Caco-2 (cell line): ENCODE data around the gene PRC1. TPM values are rescaled to one million over a fixed set of nuclear protein-coding genes. Genes with fewer than 3 reads are reported as not detected.
"Not testable (repeated sequence)": the region's sequence is repeated elsewhere in the genome, so short reads cannot be mapped to it uniquely, and the experiment has no call there.

Experiments
- BruUV-seq: library from RNA; stranded (reverse); fragments of 400-500 nt; replicated peaks from 2 replicates; lab custom pipeline; 2021; lab: Mats Ljungman, UMichigan
- CTCF ChIA-PET: fragments of 300-600 bp; sonication (Branson Sonifier 250); formaldehyde crosslinking; loops from one replicate; lab custom pipeline; 2022; ENCODE audit warnings: antibody characterized with exemption; lab: Charles Lee
- POLR2A ChIA-PET: fragments of 300-600 bp; sonication (Branson Sonifier 250); formaldehyde crosslinking; loops from one replicate; lab custom pipeline; 2022; ENCODE audit warnings: antibody characterized with exemption; lab: Charles Lee
- DNase-seq, 2 experiments: peaks; one replicate each; pipeline versions ENCODE4 v3.0.0 to v3.0.0-alpha.2; 2020 to 2022
- H3K27me3 ChIP-seq: replicated peaks from 2 replicates; pipeline ENCODE4 v1.6.0; 2011; ENCODE audit warnings: low read length; ENCODE audit not compliant: control insufficient read depth, insufficient read depth
- H3K36me3 ChIP-seq: 2 replicates; pipeline ENCODE4 v1.5.1; 2011; ENCODE audit warnings: low read length; ENCODE audit not compliant: control insufficient read depth, insufficient read depth
- H3K4me1 ChIP-seq: fragments of 250-450 bp; sonication (Bioruptor Pico); 2 replicates; pipeline ENCODE4 v1.5.1; 2020; ENCODE audit warnings: mild to moderate bottlenecking
- H3K4me3 ChIP-seq: 2 replicates; pipeline ENCODE4 v1.5.1; 2011; ENCODE audit warnings: low read depth, mild to moderate bottlenecking, control low read depth, low read length
- H3K9me3 ChIP-seq: fragments of 250-450 bp; sonication (Bioruptor Pico); 2 replicates; pipeline ENCODE4 v1.5.1; 2020; ENCODE audit warnings: mild to moderate bottlenecking, moderate library complexity
- H3K27ac Mint-ChIP-seq: one replicate; pipeline ENCODE4 v1.8.0; 2022; ENCODE audit warnings: mixed read lengths; ENCODE audit not compliant: unreplicated experiment
- H3K27me3 Mint-ChIP-seq: one replicate; pipeline ENCODE4 v1.8.0; 2022; ENCODE audit warnings: mixed read lengths; ENCODE audit not compliant: insufficient read depth, unreplicated experiment
- H3K36me3 Mint-ChIP-seq: one replicate; pipeline ENCODE4 v1.8.0; 2022; ENCODE audit warnings: mild to moderate bottlenecking, mixed read lengths; ENCODE audit not compliant: insufficient read depth, unreplicated experiment
- H3K4me1 Mint-ChIP-seq: one replicate; pipeline ENCODE4 v1.8.0; 2022; ENCODE audit warnings: low read depth, mixed read lengths; ENCODE audit not compliant: unreplicated experiment
- H3K4me3 Mint-ChIP-seq: one replicate; pipeline ENCODE4 v1.8.0; 2022; ENCODE audit warnings: mild to moderate bottlenecking, moderate library complexity, mixed read lengths; ENCODE audit not compliant: unreplicated experiment
- H3K9me3 Mint-ChIP-seq: one replicate; pipeline ENCODE4 v1.8.0; 2022; ENCODE audit warnings: mixed read lengths; ENCODE audit not compliant: unreplicated experiment
- CTCF ChIP-seq, 2 experiments: fragments of 200-600 bp in 1 of 2; IDR thresholded peaks; 1 replicate in 1 of 2; 2 replicates in 1 of 2; pipeline versions ENCODE4 v1.5.1 to v1.8.0; 2011 to 2022; ENCODE audit warnings: antibody characterized with exemption in 1 of 2, control low read depth in 1 of 2, inconsistent platforms in 1 of 2, low read depth in 1 of 2, low read length in 1 of 2, mild to moderate bottlenecking in 1 of 2, moderate library complexity in 1 of 2; ENCODE audit not compliant: insufficient read depth in 1 of 2, severe bottlenecking in 1 of 2, unreplicated experiment in 1 of 2
- intact Hi-C: fragments of 100-400 bp; cut with micrococcal nuclease; formaldehyde crosslinking; loops from one replicate; pipeline ENCODE4 v1.10.0; 2022; ENCODE audit not compliant: unreplicated experiment
- total RNA-seq: library from RNA; stranded (reverse); gene quantifications from 2 replicates; pipeline ENCODE4 v1.2.3, GENCODE V29; 2022

PRC1 gene
- total RNA-seq, 1 experiment from 2014 or later = 145 TPM

DNA sequence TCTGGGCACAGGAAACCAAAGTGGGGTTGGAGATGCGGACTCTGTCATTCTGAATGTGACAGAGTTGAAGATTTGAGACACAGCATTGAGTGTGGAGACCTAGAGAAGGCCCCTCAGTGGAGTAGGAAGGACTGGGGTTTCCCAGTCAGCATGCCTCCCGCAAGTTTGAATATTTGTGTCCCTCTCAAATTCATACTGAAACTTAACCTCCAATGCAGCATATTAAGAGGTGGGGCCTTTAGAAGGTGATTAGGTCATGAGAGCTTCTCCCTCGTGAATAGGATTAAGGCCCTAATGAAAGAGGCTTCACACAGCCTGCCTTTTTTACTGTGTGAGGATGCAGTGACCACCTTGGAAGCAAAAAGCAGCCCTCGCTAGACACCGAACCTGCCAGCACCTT, 70.0 kb downstream of the PRC1 start:
- H3K27me3 ChIP-seq = no peaks in the 10 kb centered on the region
- no TSS peak for BruUV-seq
- no peak overlapping the region for H3K4me3 ChIP-seq
- no peaks in the 10 kb centered on the region for H3K27me3 Mint-ChIP-seq
- intact Hi-C loops = no loop called here
- peaks cover 9% of the 10 kb centered on the region for H3K36me3 Mint-ChIP-seq
- H3K9me3 Mint-ChIP-seq = no peaks in the 10 kb centered on the region
- ChIA-PET CTCF (no interaction called here), POLR2A (no interaction called here)
- no peaks in the 10 kb centered on the region for H3K4me1 ChIP-seq
- no peak overlapping the region for H3K27ac Mint-ChIP-seq
- H3K4me3 Mint-ChIP-seq = no peak overlapping the region
- H3K9me3 ChIP-seq = no peaks in the 10 kb centered on the region
- H3K4me1 Mint-ChIP-seq = no peaks in the 10 kb centered on the region
- TF ChIP-seq CTCF (IDR thresholded peaks at IDR 0.05; ENCODE audit: insufficient read depth in 1 of 2, low read depth in 1 of 2, low read length in 1 of 2, severe bottlenecking in 1 of 2, unreplicated experiment in 1 of 2) = no peak
- no peaks in the 10 kb centered on the region for H3K36me3 ChIP-seq
- DNase-seq = no peak

DNA sequence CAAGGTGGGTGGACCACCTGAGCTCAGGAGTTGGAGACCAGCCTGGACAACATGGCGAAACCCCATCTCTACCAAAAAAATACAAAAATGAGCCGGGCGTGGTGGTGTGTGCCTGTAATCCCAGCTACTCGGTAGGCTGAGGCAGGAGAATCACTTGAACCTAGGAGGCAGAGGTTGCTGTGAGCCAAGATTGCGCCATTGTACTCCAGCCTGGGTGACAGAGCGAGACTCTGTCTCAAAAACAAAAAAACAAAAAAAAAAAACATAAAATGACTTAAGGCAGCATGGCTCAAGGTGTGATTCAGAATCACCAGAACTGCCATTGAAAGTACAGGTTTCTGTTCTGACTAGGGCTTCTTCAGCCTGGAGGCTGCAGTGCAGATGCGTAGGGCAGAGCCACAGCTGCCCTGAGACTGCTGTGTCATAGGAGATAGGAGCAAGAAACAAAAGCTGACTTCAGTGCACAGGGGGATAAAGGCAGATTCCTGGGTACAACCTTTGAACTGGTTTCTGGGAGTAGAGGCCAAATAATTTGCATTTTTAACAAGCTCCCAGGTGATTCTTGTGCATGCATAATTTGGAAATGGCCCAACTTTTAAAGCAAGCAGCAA, 71.5 kb downstream of the PRC1 start:
- CTCF ChIA-PET = interaction anchor here (1.1 to 2.5 kb wide), 3 partner anchors 9 to 12 kb away, joined by 3 to 10 read pairs (median 8); partner anchors contain the start of genes HDDC3 and UNC45A
- H3K4me3 Mint-ChIP-seq, POLR2A ChIA-PET, DNase-seq, H3K36me3 Mint-ChIP-seq, intact Hi-C loops, H3K36me3 ChIP-seq, H3K4me1 Mint-ChIP-seq, H3K4me3 ChIP-seq, BruUV-seq, H3K9me3 ChIP-seq, H3K27ac Mint-ChIP-seq, H3K9me3 Mint-ChIP-seq, H3K4me1 ChIP-seq, H3K27me3 Mint-ChIP-seq, H3K27me3 ChIP-seq: not testable (repeated sequence)

DNA sequence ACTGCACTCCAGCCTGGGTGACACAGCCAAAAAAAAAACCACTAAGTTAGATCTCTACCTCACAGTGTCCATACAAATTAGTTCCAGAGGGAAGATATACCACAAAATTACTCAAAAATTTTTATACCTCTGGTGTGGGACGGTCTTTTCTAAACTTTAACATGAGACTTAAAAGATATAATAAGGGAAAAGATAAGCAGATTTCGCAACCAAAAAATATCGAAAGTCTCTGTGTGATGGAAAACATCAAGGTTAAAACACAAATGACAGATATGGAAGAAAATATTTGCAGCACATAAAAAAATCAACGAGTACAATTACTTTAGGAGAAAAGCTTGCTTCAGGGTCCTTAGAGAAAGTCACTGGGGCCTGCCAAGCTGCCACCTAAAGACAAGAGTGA, 72.4 kb downstream of the PRC1 start:
- ChIA-PET POLR2A (no interaction called here), CTCF (interaction anchor here (1.7 to 2.5 kb wide), 2 partner anchors 10 to 13 kb away, joined by 8 to 10 read pairs; partner anchors contain the start of genes HDDC3 and UNC45A)
- DNase-seq = no peak
- no peaks in the 10 kb centered on the region for H3K4me1 Mint-ChIP-seq
- intact Hi-C loops = no loop called here
- TF ChIP-seq CTCF (IDR thresholded peaks at IDR 0.05; ENCODE audit: insufficient read depth in 1 of 2, low read depth in 1 of 2, low read length in 1 of 2, severe bottlenecking in 1 of 2, unreplicated experiment in 1 of 2) = no peak
- no TSS peak for BruUV-seq
- H3K4me1 ChIP-seq = no peaks in the 10 kb centered on the region
- no peaks in the 10 kb centered on the region for H3K27me3 ChIP-seq
- H3K27ac Mint-ChIP-seq = no peak overlapping the region
- no peaks in the 10 kb centered on the region for H3K27me3 Mint-ChIP-seq
- peaks cover 18% of the 10 kb centered on the region for H3K36me3 Mint-ChIP-seq
- H3K9me3 ChIP-seq = no peaks in the 10 kb centered on the region
- H3K9me3 Mint-ChIP-seq = no peaks in the 10 kb centered on the region
- H3K4me3 Mint-ChIP-seq = no peak overlapping the region
- no peaks in the 10 kb centered on the region for H3K36me3 ChIP-seq
- H3K4me3 ChIP-seq = no peak overlapping the region
